ENCODE results near the gene DNASE1L1. TPM values are rescaled to one million over a fixed set of nuclear protein-coding genes. Genes with fewer than 3 reads are reported as not detected.
"Not testable (repeated sequence)": the region's sequence is repeated elsewhere in the genome, so short reads cannot be mapped to it uniquely, and the experiment has no call there.

The DNASE1L1 gene
- total RNA-seq, 1 donor from 2014 or later: 20.7 TPM

GRCh38 chrX:154399527-154400368 is 9.3 kb downstream of the DNASE1L1 start:
- peak overlapping the region; percentile 84 for H3K4me3 ChIP-seq (ENCODE audit: low read depth, low read length)
- no peak for TF ChIP-seq CTCF (conservative IDR thresholded peaks at IDR 0.05; ENCODE audit: low read depth, low read length)
- no peak for DNase-seq (ENCODE audit: low read depth)

GRCh38 chrX:154398668-154399526 is 10.2 kb downstream of the DNASE1L1 start:
- no peak for DNase-seq (ENCODE audit: low read depth)
- peak; percentile 71 for TF ChIP-seq CTCF (conservative IDR thresholded peaks at IDR 0.05; ENCODE audit: low read depth, low read length)

GRCh38 chrX:154397888-154398667 is 11.0 kb downstream of the DNASE1L1 start, which contains the start of gene RPL10:
TSS of gene RPL10 (plus strand) at chrX:154398377. CDS start at chrX:154398520, 143 bp downstream.
- no peak for TF ChIP-seq CTCF (conservative IDR thresholded peaks at IDR 0.05; ENCODE audit: low read depth, low read length)
- H3K4me3 ChIP-seq (ENCODE audit: low read depth, low read length): peak within 1 kb of the TSS; percentile 84
- DNase-seq (ENCODE audit: low read depth): no peak

More at GRCh38 chrX:154398668-154399526, 10.2 kb downstream of the DNASE1L1 start:
- H3K4me3 ChIP-seq (ENCODE audit: low read depth, low read length): peak overlapping the region; percentile 84

GRCh38 chrX:154396973-154397887 is 11.8 kb downstream of the DNASE1L1 start:
- no peak for TF ChIP-seq CTCF (conservative IDR thresholded peaks at IDR 0.05; ENCODE audit: low read depth, low read length)
- H3K4me3 ChIP-seq (ENCODE audit: low read depth, low read length): peak overlapping the region; percentile 84
- DNase-seq (ENCODE audit: low read depth): no peak

GRCh38 chrX:154396363-154396762 is 12.7 kb downstream of the DNASE1L1 start:
- not testable (repeated sequence) for DNase-seq (ENCODE audit: low read depth)
- H3K4me3 ChIP-seq (ENCODE audit: low read depth, low read length): peak overlapping the region; percentile 23

- DNase-seq (ENCODE audit: low read depth); H3K4me3 ChIP-seq (ENCODE audit: low read depth, low read length): not testable (repeated sequence)
These were observed 19.0 kb downstream of the DNASE1L1 start for GRCh38 chrX:154389812-154390747.

GRCh38 chrX:154388649-154389048 is 20.4 kb downstream of the DNASE1L1 start:
- H3K4me3 ChIP-seq (ENCODE audit: low read depth, low read length); DNase-seq (ENCODE audit: low read depth): not testable (repeated sequence)

GRCh38 chrX:154388094-154388493 is 21.0 kb downstream of the DNASE1L1 start:
- H3K4me3 ChIP-seq (ENCODE audit: low read depth, low read length); DNase-seq (ENCODE audit: low read depth): not testable (repeated sequence)

Data from epithelial cell of proximal tubule (primary cell).